GM21529 (cell line): ENCODE data around the gene KCP.
"Not testable (repeated sequence)": the region's sequence is repeated elsewhere in the genome, so short reads cannot be mapped to it uniquely, and the experiment has no call there.

Experiments used
- ATAC-seq: cut with Tn5 transposase; IDR thresholded peaks from one replicate; pipeline ENCODE4 v1.9.1; 2021; ENCODE audit not compliant: unreplicated experiment

KCP gene

DNA sequence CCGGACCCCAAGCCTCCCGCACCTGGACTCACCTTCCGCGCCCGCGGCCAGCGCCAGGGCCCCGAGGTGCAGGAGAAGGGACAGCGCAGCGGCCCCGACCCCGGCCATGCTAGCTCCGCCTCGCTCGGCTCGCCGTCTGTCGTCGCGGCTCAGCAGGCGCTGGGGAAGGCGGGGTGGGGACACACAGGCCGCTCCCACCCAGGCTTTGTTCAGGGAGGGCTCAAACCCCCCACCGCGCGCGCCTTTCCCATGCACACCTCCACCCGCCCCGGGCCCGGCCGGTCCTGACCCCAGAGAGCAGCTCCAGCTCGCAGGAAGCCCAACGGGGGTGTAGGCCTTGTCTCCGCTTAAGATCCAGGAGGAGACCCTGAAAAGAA lies at the start of gene KCP:
KCP (minus strand) TSS at position 141 of the 377 bp plus-strand sequence; CDS start at position 108, 33 bp downstream.
- ATAC-seq, result no peak

DNA sequence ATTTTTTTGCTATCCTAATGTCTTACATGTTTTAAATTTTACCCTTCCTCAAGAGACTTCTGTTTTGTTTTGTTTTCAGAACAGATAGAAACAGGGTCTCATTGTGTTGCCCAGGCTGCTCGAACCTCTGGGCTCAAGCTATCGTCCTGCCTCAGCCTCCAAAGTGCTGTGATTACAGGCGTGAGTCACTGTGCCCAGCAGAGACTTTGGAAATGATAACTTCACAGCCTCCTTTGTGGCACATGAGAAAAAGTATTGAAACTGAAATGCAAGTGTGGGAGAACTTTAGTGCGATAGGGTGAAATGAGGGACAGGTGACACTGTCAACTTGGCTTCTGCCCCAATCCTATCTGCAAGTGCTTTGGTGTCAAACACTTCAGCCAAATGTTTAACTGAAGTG lies 48.8 kb upstream of the KCP start:
- no peak for ATAC-seq

DNA sequence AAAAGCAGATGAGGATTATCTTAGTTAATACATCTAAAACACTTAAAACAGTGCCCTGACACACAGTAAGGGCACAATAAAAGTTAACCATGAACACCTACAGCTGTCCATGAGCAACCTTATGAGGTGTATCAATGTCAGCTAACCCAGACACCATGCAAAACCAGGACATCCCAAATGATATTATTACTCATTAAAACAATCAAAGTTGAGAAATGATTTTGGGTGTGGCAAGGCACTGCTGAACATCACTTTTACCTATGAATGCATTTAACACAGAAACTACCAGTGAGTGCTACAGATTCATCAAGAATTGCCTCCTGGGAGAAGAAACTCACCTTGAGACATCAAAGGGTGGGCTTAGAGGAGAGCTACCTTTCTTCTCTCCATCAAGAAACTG lies 45.5 kb upstream of the KCP start:
- no peak for ATAC-seq

DNA sequence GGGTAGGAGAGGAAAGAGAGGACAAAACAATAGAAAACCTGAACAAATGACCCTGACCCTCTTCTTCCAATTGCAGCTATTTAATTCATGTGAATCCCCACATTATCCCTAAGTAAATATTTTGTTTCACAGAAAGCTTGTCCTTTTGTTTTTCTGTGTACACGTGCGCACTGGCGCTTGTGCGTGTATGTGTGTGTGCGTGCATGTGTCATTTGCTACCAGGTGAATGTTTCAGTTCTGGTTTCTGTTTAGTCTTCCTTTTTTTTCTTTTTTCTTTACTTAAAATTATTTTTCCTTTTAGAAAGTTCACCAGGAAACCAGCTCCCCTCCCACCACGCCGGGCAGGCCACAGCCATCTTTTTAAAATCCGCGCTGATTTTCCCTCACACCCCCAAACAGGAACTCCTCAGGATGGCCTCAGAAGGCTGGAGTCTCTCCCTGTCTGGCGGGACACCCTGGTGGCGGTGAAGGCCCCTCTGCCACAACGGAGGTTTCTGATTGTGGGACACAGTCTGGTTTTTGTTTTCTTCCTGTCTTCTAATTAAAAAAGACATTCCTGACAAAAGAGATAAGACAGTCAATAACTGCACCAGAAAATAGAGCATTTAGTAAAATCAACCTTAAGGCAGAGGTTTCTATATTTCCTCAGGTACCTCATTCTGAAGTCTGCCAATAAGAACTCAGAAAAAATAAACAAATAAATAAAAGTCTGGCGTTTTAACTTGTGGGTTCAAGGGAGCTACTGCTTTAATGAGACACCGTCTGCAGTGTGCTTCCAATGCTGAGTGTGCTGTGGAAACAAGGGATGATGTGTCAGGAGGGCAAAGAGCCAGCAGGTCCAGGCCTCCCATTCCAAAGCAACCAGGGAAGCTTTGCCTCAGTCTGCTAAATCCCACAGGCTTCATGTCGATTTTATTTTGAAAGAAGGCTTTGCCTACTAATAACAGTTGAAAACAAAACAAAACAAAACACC lies 44.6 kb upstream of the KCP start:
- ATAC-seq, result peak; percentile 77

DNA sequence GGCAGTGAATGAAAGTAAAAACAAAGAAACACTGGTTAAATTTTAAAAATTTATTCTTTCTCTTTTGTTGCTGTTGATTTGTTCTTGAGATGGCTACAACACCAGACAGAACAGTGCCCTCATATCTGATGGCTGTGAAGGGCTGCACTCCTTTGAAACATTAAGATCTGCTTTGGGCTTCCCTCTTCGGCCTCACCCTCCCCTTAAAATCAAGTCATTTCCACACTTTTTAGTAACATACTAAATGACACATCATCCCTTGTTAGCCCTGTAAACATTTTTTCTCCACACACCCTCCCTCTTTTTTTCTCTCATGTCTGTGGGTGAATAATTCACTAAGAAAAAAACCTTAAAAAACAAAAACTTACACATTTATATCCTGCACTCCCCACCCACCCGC lies 43.6 kb upstream of the KCP start:
- no peak for ATAC-seq

DNA sequence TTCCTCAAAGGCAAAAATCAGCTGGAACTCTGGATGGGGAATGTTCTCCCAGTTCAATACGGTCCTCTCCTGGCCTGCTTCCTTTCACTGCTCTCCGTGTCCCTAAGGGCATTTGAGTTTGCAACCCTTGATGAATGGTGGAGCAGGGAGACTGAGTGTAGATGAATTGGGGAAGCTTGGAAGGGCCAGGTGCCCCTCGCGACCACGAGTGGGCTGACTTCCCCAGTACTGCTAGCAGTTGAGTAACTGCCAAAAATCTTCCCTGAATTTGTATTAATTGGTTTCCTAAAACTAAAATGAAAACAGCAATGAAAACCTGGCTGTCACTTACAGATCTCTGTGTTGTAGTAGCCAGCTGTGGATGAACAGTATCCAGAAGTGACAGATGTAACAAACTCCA lies 40.8 kb upstream of the KCP start:
- ATAC-seq, result no peak

DNA sequence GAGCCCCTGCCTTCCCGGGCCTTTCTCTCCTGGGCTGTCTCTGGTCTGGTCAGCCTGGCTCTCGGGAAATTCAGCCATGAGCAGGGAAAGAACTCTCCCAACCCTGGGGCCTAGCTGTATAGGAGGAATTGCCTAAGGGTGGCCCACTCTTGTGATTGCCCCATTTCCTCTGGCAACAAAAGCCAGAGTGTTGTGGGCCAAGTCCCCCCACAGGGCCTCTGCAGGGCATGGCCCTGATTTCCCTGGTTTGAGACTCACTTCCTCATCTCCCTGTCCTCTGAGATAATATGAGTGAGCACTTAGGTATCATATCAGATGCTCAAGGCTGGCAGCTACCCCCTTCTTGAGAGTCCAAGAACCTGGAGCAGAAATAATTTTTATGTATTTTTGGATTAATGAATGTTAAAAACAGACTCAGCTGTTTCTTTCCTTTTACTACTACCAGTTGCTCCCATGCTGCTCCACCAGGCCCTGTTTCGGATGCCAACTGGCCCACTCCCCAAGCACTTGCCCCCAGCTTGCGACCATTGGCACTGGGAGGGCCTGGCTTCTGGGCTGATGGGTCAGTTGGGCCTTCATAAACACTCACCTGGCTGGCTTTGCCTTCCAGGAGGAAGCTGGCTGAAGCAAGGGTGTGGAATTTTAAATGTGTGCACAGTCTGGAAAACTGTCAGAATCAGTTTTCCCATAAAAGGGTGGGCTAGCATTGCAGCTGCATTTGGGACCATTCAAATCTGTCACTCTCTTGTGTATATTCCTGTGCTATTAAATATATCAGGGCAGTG lies 38.7 kb upstream of the KCP start:
- ATAC-seq, result no peak

DNA sequence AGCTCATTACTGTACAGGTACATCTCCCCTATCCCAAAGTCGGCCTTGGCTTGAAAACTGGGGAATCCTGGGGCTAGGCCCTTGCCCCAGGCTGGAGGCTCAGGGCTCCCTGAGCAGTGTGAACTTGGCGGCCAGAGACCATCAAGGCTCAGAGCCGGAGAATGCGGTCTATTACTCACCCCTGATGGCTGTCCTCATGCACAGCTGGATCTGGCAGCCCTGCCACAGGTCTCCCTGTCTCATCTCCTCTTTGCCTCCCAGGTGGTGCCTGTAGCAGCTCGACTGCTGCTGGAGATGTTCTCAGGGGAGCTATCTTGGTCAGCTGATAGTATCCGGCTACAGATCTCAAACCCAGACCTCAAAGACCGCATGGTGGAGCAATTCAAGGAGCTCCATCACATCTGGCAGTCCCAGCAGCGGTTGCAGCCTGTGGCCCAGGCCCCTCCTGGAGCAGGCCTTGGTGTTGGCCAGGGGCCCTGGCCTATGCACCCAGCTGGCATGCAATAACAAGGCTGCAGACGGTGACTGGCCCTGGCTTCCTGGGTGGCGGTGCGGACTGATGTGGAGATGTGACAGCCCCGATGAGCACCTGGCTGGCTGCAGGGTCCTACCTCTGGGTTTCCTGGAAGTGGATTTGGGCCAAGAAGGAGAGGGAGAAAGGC lies 37.9 kb upstream of the KCP start:
- no peak for ATAC-seq

DNA sequence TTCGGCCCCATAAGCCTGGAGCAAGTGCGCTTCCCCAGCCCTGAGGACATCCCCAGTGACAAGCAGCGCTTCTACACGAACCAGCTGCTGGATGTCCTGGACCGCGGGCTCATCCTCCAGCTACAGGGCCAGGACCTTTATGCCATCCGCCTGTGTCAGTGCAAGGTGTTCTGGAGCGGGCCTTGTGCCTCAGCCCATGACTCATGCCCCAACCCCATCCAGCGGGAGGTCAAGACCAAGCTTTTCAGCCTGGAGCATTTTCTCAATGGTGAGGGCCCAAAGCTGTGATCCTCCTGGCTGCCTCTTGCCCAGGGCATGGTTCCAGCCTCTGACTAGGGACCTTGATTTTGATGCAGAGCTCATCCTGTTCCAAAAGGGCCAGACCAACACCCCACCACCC lies 37.3 kb upstream of the KCP start:
- ATAC-seq, result no peak

DNA sequence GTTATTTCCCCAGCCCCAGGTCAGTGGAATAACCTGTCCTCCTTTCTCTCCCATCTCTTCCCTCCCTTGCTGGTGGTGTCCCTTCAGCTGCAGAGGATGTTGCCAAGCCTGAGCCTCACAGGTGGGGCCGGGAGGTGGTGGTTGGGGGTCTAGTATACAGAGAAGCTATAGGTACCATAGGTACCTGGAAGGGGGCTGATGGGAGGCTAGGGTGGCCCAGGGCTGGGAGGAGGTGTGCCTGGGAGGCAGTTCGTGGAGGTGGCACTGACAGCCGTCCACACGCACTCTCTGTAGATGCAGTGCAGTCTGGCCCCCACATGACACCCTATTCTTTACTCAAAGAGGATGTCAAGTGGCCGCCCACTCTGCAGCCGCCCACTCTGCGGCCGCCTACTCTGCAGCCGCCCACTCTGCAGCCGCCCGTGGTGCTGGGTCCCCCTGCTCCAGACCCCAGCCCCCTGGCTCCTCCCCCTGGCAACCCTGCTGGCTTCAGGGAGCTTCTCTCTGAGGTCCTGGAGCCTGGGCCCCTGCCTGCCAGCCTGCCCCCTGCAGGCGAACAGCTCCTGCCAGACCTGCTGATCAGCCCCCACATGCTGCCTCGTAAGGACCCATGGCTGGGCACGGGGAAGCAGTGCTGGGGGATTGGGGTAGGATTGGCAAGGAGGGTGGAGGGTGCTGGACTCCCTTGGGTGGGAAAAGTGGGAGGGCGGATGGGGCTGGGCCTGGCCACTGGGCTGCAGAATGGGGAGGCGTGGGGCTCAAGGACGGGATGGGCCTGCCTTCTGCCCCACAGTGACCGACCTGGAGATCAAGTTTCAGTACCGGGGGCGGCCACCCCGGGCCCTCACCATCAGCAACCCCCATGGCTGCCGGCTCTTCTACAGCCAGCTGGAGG lies 36.7 kb upstream of the KCP start:
- ATAC-seq, result no peak

DNA sequence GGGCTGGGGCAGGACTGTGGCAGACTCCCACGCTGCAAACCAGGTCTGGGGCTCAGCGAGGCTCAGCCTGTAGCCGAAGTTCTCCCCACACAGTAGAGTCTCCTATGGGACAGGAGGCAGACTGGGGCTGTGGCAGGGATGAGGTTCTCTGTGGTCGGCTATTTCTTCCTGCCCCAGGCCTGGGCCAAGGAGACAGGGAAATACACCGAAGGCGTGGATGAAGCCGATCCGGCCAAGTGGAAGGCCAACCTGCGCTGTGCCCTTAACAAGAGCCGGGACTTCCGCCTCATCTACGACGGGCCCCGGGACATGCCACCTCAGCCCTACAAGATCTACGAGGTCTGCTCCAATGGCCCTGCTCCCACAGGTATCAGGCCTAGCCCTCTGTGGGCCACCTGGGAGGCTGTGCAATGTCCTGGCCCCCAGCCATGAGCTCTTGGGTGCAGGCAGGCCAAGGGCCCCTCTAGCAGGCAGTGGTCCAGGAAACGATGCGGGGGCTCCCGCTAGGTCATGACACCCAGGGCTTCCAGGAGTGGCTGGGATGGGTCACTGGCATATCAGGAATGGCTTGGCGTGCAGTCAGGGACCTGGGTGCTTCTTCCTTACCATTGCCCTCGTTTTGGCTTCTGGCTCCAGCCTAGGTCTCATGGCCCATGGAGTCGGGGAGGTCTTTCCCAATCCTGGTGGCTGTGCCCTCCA lies 35.3 kb upstream of the KCP start:
- no peak for ATAC-seq

DNA sequence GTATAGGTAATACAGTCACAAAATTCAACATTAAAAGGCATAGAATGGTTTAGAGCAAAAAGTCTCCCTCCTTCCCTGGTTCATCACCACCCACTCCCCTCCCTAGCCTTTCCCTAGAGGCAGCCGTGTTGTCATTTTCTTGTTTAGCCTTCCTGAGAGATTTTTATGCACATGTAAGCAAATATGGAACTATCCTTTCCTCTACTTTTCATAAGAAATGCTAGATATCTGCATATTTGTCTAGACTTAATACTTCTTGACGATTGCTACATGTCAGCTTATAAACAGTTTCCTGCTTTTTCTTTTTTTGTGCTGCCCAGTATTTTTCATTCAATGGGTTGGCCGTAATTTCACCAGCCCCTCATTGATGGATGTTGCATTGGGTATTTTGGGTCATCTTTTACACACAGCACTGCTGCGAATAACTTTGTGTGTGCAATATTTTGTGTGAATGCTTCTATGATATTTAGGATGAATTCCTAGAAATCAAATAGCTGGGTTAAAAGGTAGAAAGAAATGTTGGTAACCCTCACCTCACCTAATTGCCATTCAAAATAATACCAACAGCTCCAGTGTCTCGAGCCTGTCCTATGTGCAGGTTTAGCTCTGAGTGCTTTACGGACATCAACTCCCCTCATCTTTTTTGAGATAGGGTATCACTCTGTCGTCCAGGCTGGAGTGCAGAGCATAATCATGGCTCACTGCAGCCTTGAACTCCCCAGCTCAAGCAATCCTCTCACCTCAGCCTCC lies 34.2 kb upstream of the KCP start:
- no peak for ATAC-seq

DNA sequence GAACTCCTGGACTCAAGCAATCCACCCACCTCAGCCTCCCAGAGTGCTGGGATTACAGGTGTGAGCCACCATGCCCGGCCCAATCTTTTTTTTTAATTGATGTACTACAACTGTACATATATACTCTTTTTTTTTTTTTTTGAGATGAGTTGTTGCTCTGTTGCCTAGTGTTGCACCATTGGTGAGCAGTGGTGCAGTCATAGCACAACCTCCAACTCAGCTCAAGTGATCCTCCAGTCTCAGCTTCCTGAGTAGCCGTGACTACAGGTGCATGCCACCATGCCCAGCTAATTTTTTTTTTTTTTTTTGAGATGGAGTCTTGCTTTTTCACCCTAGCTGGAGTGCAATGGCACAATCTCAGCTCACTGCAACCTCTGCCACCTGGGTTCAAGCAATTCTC lies 32.7 kb upstream of the KCP start:
- not testable (repeated sequence) for ATAC-seq

DNA sequence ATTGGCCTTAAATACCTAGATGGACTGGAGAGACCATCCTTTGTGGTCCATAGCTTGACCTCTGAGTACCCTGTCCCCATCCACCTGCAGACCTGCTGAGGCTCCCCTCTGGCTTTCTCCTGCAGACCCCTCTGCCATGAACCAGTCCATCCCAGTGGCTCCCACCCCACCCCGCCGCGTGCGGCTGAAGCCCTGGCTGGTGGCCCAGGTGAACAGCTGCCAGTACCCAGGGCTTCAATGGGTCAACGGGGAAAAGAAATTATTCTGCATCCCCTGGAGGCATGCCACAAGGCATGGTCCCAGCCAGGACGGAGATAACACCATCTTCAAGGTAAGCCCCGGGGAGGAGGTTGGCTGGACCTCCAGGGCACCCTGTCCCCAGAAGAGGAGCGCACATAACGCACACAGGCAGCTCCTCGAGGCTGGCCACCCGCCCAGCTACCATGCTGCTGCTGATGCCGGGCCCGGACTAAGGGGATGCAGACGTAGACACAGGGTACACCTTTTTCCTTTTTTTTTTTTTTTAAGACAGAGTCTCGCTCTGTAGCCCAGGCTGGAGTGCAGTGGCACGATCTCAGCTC lies 31.5 kb upstream of the KCP start:
- ATAC-seq, result no peak

DNA sequence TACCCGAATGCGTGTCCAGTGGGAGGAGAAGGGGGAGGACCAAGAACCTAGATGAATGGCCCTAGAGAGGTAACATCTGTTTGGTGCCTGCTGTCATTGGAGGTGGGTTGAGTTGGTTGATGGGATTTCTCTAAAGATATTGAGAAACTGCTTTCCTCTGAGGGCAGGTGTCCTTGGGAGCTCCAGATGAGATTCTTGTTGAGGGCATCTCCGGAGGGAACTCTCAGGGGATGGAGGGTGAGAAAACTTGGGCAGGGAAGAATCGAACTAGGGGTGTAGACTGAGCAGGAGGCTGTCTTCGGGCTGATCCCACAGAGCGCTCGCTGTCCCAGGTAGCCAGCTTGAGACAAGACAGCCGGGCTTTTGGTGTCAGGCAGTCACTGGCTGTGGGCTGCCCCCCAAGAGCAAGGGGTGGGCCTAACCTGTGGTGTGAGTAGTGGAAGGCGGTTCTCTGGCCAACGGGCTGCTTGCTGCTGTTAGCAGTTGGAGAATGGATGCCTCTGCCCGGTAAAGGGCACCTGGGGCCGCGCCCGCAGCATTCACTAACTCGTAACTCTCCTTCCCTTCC lies 30.9 kb upstream of the KCP start:
- ATAC-seq, result no peak

DNA sequence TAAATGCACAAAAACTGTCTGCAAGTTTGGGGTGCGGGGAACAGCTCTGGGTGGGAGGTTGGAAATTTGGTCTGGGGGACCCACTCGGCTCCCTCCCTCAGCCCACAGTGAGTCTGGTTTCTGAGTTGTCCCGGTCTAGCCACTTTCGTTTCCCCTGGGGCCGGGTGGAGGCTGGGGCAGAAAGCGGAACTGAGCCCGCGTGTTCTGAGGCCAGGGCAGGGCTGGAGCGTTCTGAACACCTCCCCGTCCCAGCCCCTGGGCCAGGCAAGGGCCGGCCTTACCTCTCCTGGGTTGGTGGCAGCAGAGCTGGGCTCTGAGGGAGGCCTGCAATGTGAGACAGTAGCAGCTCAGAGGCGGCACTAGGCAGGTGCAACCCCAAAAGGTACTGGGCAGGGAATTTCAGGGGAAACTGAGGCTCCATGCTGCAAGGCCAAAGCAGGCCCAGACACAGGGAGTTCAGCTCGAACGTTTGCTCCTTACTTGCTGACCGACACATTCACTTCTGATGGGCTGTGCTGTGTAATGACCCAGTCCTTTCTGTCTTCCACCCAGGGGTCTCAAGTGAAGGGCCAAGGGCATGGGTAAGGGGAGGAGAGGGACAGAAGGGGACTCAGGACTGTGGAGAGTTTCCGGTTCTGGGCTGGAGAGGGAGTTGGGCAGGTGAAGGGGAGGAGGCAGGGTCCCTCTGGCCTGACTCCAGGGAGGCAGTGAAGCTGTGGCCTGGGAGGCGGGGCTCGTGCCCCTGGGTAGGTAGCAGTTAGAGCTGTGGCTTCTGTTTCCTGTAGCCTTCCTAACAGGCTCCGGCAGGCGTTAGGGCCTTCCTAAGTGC lies 30.2 kb upstream of the KCP start:
- peak; percentile 59 for ATAC-seq

DNA sequence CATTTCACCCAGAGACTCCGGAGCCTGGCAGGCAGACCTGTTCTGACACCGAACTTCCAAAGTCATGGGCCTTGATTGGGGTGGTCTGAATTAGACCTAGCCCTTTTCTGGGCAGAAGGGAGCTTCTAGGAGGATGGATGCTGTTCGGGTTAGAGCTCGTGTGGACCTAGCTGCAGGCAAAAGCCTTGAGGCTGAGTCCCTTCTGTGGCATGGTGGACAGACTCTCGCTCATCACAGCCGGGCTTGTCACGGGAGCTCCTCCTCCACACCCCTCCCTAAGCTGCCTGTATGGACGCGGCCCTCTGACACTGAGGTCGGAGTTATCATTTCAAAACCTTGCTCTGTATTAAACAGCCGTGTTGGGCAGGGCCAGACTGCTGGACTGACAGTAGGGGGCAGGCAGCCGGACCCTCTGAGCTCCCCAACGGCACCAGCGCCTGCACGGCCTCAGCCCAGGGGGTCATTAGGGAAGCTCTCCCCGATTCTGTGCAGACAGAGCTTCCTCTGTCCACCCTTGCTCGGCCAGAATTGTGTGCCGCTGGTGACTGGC lies 29.4 kb upstream of the KCP start:
- ATAC-seq, result peak; percentile 24
